H1 (cell line): ENCODE measurements around the gene CDH8. TPM values are rescaled to one million over a fixed set of nuclear protein-coding genes. Genes with fewer than 3 reads are reported as not detected.
A peak's percentile ranks its signal among the peaks of the same experiment; 100 is the strongest.

Source experiments
- CTCF ChIA-PET: fragments of 300-600 bp; sonication (Branson Sonifier 250); formaldehyde crosslinking; loops from one replicate; lab custom pipeline; 2021; ENCODE audit not compliant: partially characterized antibody; lab: Charles Lee
- POLR2A ChIA-PET: fragments of 300-600 bp; sonication (Branson Sonifier 250); formaldehyde crosslinking; loops from one replicate; lab custom pipeline; 2021; ENCODE audit warnings: inconsistent platforms; ENCODE audit not compliant: partially characterized antibody; lab: Charles Lee
- DNase-seq, 2 experiments: peaks; one replicate each; pipeline versions ENCODE4 v3.0.0 to v3.0.0-alpha.2; 2010 to 2022; ENCODE audit warnings: low spot score in 2 of 2, low read depth in 1 of 2, mixed read lengths in 1 of 2
- FAIRE-seq: peaks from 2 replicates; lab custom pipeline; 2011; peaks lifted over from hg19 to GRCh38; lab: Jason Lieb, UNC
- H2AFZ ChIP-seq: 2 replicates; pipeline ENCODE4 v1.8.1; 2012; ENCODE audit warnings: low read length, inconsistent platforms
- H2AK5ac ChIP-seq: 2 replicates; pipeline ENCODE4 v1.6.1; 2013; ENCODE audit warnings: low read depth, low read length
- H2BK120ac ChIP-seq: replicated peaks from 2 replicates; pipeline ENCODE3; 2013; ENCODE audit warnings: low read depth, low read length, inconsistent platforms
- H2BK12ac ChIP-seq: 2 replicates; pipeline ENCODE4 v1.6.1; 2013; ENCODE audit warnings: low read depth, low read length
- H2BK15ac ChIP-seq: 2 replicates; pipeline ENCODE4 v1.6.1; 2013; ENCODE audit warnings: low read length
- H2BK20ac ChIP-seq: 2 replicates; pipeline ENCODE4 v1.6.1; 2013; ENCODE audit warnings: low read length
- H2BK5ac ChIP-seq: 2 replicates; pipeline ENCODE4 v1.6.1; 2013; ENCODE audit warnings: low read depth, low read length
- H3K14ac ChIP-seq: 2 replicates; pipeline ENCODE4 v1.6.1; 2013; ENCODE audit warnings: inconsistent platforms; ENCODE audit not compliant: insufficient read length
- H3K18ac ChIP-seq: 2 replicates; pipeline ENCODE4 v1.6.1; 2013; ENCODE audit warnings: low read length; ENCODE audit errors: extremely low read depth
- H3K23ac ChIP-seq: 2 replicates; pipeline ENCODE4 v1.6.1; 2013; ENCODE audit warnings: inconsistent platforms; ENCODE audit not compliant: insufficient read length
- H3K23me2 ChIP-seq: 2 replicates; pipeline ENCODE4 v1.6.1; 2013; ENCODE audit warnings: low read depth, low read length
- H3K27ac ChIP-seq: 2 replicates; pipeline ENCODE4 v1.6.1; 2011; ENCODE audit warnings: low read depth, low read length, inconsistent platforms
- H3K27me3 ChIP-seq, 4 experiments: replicated peaks in 1 of 4; 1 replicate in 1 of 4; 2 replicates in 3 of 4; pipeline versions ENCODE4 v1.6.1 to v1.8.1; 2011 to 2013; ENCODE audit warnings: low read length in 3 of 4, mild to moderate bottlenecking in 3 of 4, inconsistent platforms in 2 of 4, mixed read lengths in 2 of 4, moderate library complexity in 1 of 4; ENCODE audit not compliant: control insufficient read depth in 3 of 4, insufficient read depth in 3 of 4; ENCODE audit errors: extremely low read depth in 1 of 4
- H3K36me3 ChIP-seq, 4 experiments: 2 replicates each; pipeline versions ENCODE4 v1.6.1 to v1.8.1; 2011 to 2013; ENCODE audit warnings: mild to moderate bottlenecking in 4 of 4, low read length in 3 of 4, moderate library complexity in 2 of 4, control low read depth in 1 of 4, inconsistent platforms in 1 of 4; ENCODE audit not compliant: insufficient read depth in 4 of 4, control insufficient read depth in 2 of 4
- H3K4ac ChIP-seq: replicated peaks from 2 replicates; pipeline ENCODE3; 2013; ENCODE audit warnings: low read length, low read depth, mixed read lengths, inconsistent platforms; ENCODE audit not compliant: insufficient read length
- H3K4me1 ChIP-seq, 4 experiments: replicated peaks in 1 of 4; 1 replicate in 1 of 4; 2 replicates in 3 of 4; pipeline versions ENCODE4 v1.6.1 to v1.8.1; 2011 to 2013; ENCODE audit warnings: low read length in 3 of 4, inconsistent platforms in 2 of 4, mixed read lengths in 1 of 4; ENCODE audit not compliant: insufficient read depth in 4 of 4, control insufficient read depth in 3 of 4
- H3K4me2 ChIP-seq, 2 experiments: 2 replicates each; pipeline versions ENCODE4 v1.6.1 to v1.8.1; 2011 to 2013; ENCODE audit warnings: low read depth in 2 of 2, low read length in 2 of 2, control low read depth in 1 of 2, inconsistent platforms in 1 of 2, mild to moderate bottlenecking in 1 of 2; ENCODE audit not compliant: insufficient read depth in 1 of 2
- H3K4me3 ChIP-seq, 4 experiments: fragments of 200-600, 300-600 bp in 1 of 4; sonication (generic), shearing (Covaris generic), sonication (Bioruptor Twin) in 1 of 4; 2 replicates each; pipeline versions ENCODE4 v1.5.1 to v1.8.1; 2011 to 2016; ENCODE audit warnings: low read length in 4 of 4, low read depth in 3 of 4, control low read depth in 2 of 4, inconsistent platforms in 2 of 4, mild to moderate bottlenecking in 2 of 4, mixed read lengths in 1 of 4, moderate library complexity in 1 of 4; ENCODE audit not compliant: insufficient read depth in 2 of 4; ENCODE audit errors: extremely low read depth in 1 of 4
- H3K56ac ChIP-seq: replicated peaks from 2 replicates; pipeline ENCODE3; 2013; ENCODE audit warnings: low read depth, mild to moderate bottlenecking, mixed read lengths, low read length, inconsistent platforms; ENCODE audit not compliant: insufficient read length
- H3K79me1 ChIP-seq: 2 replicates; pipeline ENCODE4 v1.6.1; 2013; ENCODE audit warnings: low read depth, low read length, control low read depth
- H3K79me2 ChIP-seq, 2 experiments: 2 replicates each; pipeline versions ENCODE4 v1.6.1 to v1.8.1; 2012 to 2013; ENCODE audit warnings: low read length in 2 of 2, mild to moderate bottlenecking in 2 of 2, inconsistent platforms in 1 of 2; ENCODE audit not compliant: insufficient read depth in 2 of 2, control insufficient read depth in 1 of 2
- H3K9ac ChIP-seq, 4 experiments: replicated peaks in 1 of 4; 1 replicate in 1 of 4; 2 replicates in 3 of 4; pipeline versions ENCODE4 v1.6.1 to v1.8.1; 2011 to 2013; ENCODE audit warnings: low read depth in 3 of 4, low read length in 3 of 4, control low read depth in 2 of 4, mild to moderate bottlenecking in 2 of 4, moderate library complexity in 2 of 4, inconsistent platforms in 1 of 4; ENCODE audit errors: extremely low read depth in 1 of 4
- H3K9me3 ChIP-seq, 2 experiments: 2 replicates each; pipeline versions ENCODE4 v1.6.1 to v1.8.1; 2012 to 2013; ENCODE audit warnings: mild to moderate bottlenecking in 2 of 2, moderate library complexity in 2 of 2, control low read depth in 1 of 2, inconsistent platforms in 1 of 2, low read depth in 1 of 2, low read length in 1 of 2, mixed read lengths in 1 of 2; ENCODE audit not compliant: insufficient read depth in 2 of 2
- H4K20me1 ChIP-seq, 2 experiments: replicated peaks in 1 of 2; 2 replicates each; pipeline versions ENCODE3 to v1.8.1; 2011 to 2013; ENCODE audit warnings: inconsistent platforms in 2 of 2, low read length in 2 of 2, mild to moderate bottlenecking in 1 of 2; ENCODE audit not compliant: insufficient read depth in 2 of 2, control insufficient read depth in 1 of 2
- H4K5ac ChIP-seq: 2 replicates; pipeline ENCODE4 v1.6.1; 2013; ENCODE audit warnings: low read length, low read depth, mixed read lengths, inconsistent platforms; ENCODE audit not compliant: insufficient read length
- H4K8ac ChIP-seq: 2 replicates; pipeline ENCODE4 v1.8.0; 2013; ENCODE audit warnings: mild to moderate bottlenecking, moderate library complexity, low read length, inconsistent platforms; ENCODE audit not compliant: insufficient read depth; ENCODE audit errors: extremely low read depth
- H4K91ac ChIP-seq: replicated peaks from 2 replicates; pipeline ENCODE3; 2013; ENCODE audit warnings: low read length, mixed read lengths, inconsistent platforms; ENCODE audit not compliant: insufficient read length
- FOSL1 ChIP-seq: IDR thresholded peaks from 2 replicates; pipeline ENCODE4 v1.6.1; 2011; ENCODE audit warnings: mild to moderate bottlenecking, low read depth, low read length, moderate library complexity; ENCODE audit not compliant: insufficient read depth
- RAD21 ChIP-seq, 2 experiments: IDR thresholded peaks in 1 of 2; conservative IDR thresholded peaks in 1 of 2; 2 replicates each; pipeline ENCODE4 v1.6.1; 2011; ENCODE audit warnings: low read depth in 2 of 2, low read length in 2 of 2, improper control_type of control experiment in 1 of 2, inconsistent platforms in 1 of 2, mild to moderate bottlenecking in 1 of 2, moderate library complexity in 1 of 2
- polyA plus RNA-seq, 7 experiments: library from polyadenylated mRNA; depleted of rRNA in 3 of 7; stranded (reverse) in 5 of 7; unstranded in 2 of 7; fragments of >200 nt in 5 of 7; fragments of 200-250 nt in 2 of 7; gene quantifications; 1 replicate in 5 of 7; 2 replicates in 1 of 7; 4 replicates in 1 of 7; pipeline versions ENCODE4 v1.2.1 to v1.2.3, GENCODE V29; 2011 to 2013; ENCODE audit warnings: missing spikeins in 2 of 7, mixed read lengths in 2 of 7
- total RNA-seq: library from RNA; stranded (reverse); fragmentation: NEBNext Ultra II Directional; extraction: Animal tissue kit (Norgen Biotek cat#: 25700); gene quantifications from 2 replicates; pipeline ENCODE4 v1.2.1, GENCODE V29; 2021

CDH8 gene
- total and polyA plus RNA-seq, 2 of the 8 experiments (the other 6 are each of a cell fraction or from before 2014, with no cell fraction given), result 7.7 to 8.4 TPM

- Histone ChIP-seq H2BK12ac (no peak overlapping the region), H3K27me3 (no peaks in the 10 kb centered on the region), H3K14ac (no peak overlapping the region), H3K4me1 (peaks cover 0 to 6% (median under 1%) of the 10 kb centered on the region in 4 experiments; a peak in 2 of 7 replicates), H3K23me2 (no peaks in the 10 kb centered on the region), H3K23ac (no peak overlapping the region), H3K56ac (no peak overlapping the region), H2BK120ac (no peak overlapping the region), H3K9me3 (no peaks in the 10 kb centered on the region), H2BK5ac (no peak overlapping the region), H2AFZ (no peak overlapping the region), H3K79me1 (no peaks in the 10 kb centered on the region), H3K79me2 (no peaks in the 10 kb centered on the region), H2AK5ac (no peak overlapping the region), H3K27ac (no peak overlapping the region), H3K4me2 (no peak overlapping the region), H4K20me1 (no peaks in the 10 kb centered on the region), H2BK20ac (no peak overlapping the region), H3K18ac (no peak overlapping the region), H3K9ac (no peak overlapping the region), H3K4ac (no peak overlapping the region), H4K8ac (no peak overlapping the region), H3K36me3 (no peaks in the 10 kb centered on the region), H4K91ac (no peak overlapping the region), H4K5ac (no peak overlapping the region), H3K4me3 (no peak overlapping the region), H2BK15ac (no peak overlapping the region)
- POLR2A ChIA-PET, result no interaction called here
- DNase-seq (no peak), FAIRE-seq (no peak)
- no peak for TF ChIP-seq FOSL1
- 0 out of 4 replicates have a peak, but pooled peaks of 1 of the 2 experiments have one; percentile 19 for TF ChIP-seq RAD21 (IDR thresholded peaks at IDR 0.05 in 1 of 2, conservative IDR thresholded peaks at IDR 0.05 in 1 of 2; ENCODE audit: low read depth in 2 of 2, low read length in 2 of 2)
- CTCF ChIA-PET, result interaction anchor here (0.7 to 1.6 kb wide), 3 partner anchors 12 to 263 kb away, joined by 3 to 4 read pairs (median 3); no protein-coding TSS in a partner anchor
Measured at GRCh38 chr16:61814726-61815347, 221.4 kb downstream of the CDH8 start.
